CD8-positive, alpha-beta memory T cell (primary cell): ENCODE measurements around the gene TMEM80. TPM values are rescaled to one million over a fixed set of nuclear protein-coding genes. Genes with fewer than 3 reads are reported as not detected.

Source experiments
- CTCF ChIA-PET: fragments of 350-600 bp; sonication (Branson Sonifier 250); formaldehyde crosslinking; loops from one replicate; lab custom pipeline; 2021; ENCODE audit warnings: antibody characterized with exemption; lab: Charles Lee
- POLR2A ChIA-PET: fragments of 350-600 bp; sonication (Branson Sonifier 250); formaldehyde crosslinking; loops from one replicate; lab custom pipeline; 2021; ENCODE audit warnings: antibody characterized with exemption; lab: Charles Lee
- DNase-seq, 5 donors: peaks; one replicate each; pipeline versions ENCODE4 v3.0.0 to v3.0.0-alpha.2; 2020 to 2022; ENCODE audit warnings: mixed read lengths in 1 of 5
- H3K27ac ChIP-seq: one replicate; pipeline ENCODE4 v1.7.0; 2013; ENCODE audit warnings: low read depth, mild to moderate bottlenecking, low read length, moderate library complexity
- H3K27me3 ChIP-seq: 2 replicates; pipeline ENCODE4 v1.7.0; 2013; ENCODE audit warnings: low read length, mild to moderate bottlenecking; ENCODE audit not compliant: insufficient read depth, poor library complexity, severe bottlenecking
- H3K36me3 ChIP-seq: 2 replicates; pipeline ENCODE4 v1.7.0; 2013; ENCODE audit warnings: mild to moderate bottlenecking, low read length, moderate library complexity; ENCODE audit not compliant: insufficient read depth
- H3K4me1 ChIP-seq: 2 replicates; pipeline ENCODE4 v1.7.0; 2013; ENCODE audit warnings: mild to moderate bottlenecking, low read length, moderate library complexity; ENCODE audit not compliant: insufficient read depth
- H3K4me3 ChIP-seq: 2 replicates; pipeline ENCODE4 v1.7.0; 2013; ENCODE audit warnings: mild to moderate bottlenecking, low read length
- H3K9me3 ChIP-seq: 2 replicates; pipeline ENCODE4 v1.7.0; 2013; ENCODE audit warnings: mild to moderate bottlenecking, low read length
- H3K27ac Mint-ChIP-seq, 8 donors: one replicate each; pipeline ENCODE4 v1.8.0; 2020 to 2021; ENCODE audit warnings: mixed read lengths in 8 of 8, mild to moderate bottlenecking in 6 of 8, inconsistent platforms in 3 of 8, moderate library complexity in 3 of 8
- H3K27me3 Mint-ChIP-seq, 2 donors: one replicate each; pipeline ENCODE4 v1.8.0; 2020 to 2021; ENCODE audit warnings: mixed read lengths in 2 of 2, mild to moderate bottlenecking in 1 of 2, moderate library complexity in 1 of 2
- H3K36me3 Mint-ChIP-seq, 3 donors: one replicate each; pipeline ENCODE4 v1.8.0; 2020 to 2021; ENCODE audit warnings: mixed read lengths in 3 of 3, inconsistent platforms in 1 of 3, mild to moderate bottlenecking in 1 of 3
- H3K4me1 Mint-ChIP-seq, 3 donors: one replicate each; pipeline ENCODE4 v1.8.0; 2020 to 2021; ENCODE audit warnings: mixed read lengths in 3 of 3, inconsistent platforms in 1 of 3, mild to moderate bottlenecking in 1 of 3
- H3K4me3 Mint-ChIP-seq, 7 donors: one replicate each; pipeline ENCODE4 v1.8.0; 2020 to 2021; ENCODE audit warnings: mixed read lengths in 7 of 7, mild to moderate bottlenecking in 6 of 7, moderate library complexity in 4 of 7, inconsistent platforms in 2 of 7
- H3K9me3 Mint-ChIP-seq, 5 donors: one replicate each; pipeline ENCODE4 v1.8.0; 2020 to 2022; ENCODE audit warnings: mixed read lengths in 5 of 5, mild to moderate bottlenecking in 3 of 5, moderate library complexity in 2 of 5, inconsistent platforms in 1 of 5
- polyA plus RNA-seq: library from polyadenylated mRNA; unstranded; fragments of 300-500 nt; fragmentation: Illumina TruSeq; gene quantifications from one replicate; pipeline ENCODE4 v1.2.3, GENCODE V29; 2021
- total RNA-seq, 2 experiments: library from RNA; stranded (reverse); gene quantifications; one replicate each; pipeline ENCODE4 v1.2.3, GENCODE V29; 2021

TMEM80 gene
- total and polyA plus RNA-seq, 3 experiments from 2014 or later, result 10.3 to 27.8 (median 13.4) TPM

DNA sequence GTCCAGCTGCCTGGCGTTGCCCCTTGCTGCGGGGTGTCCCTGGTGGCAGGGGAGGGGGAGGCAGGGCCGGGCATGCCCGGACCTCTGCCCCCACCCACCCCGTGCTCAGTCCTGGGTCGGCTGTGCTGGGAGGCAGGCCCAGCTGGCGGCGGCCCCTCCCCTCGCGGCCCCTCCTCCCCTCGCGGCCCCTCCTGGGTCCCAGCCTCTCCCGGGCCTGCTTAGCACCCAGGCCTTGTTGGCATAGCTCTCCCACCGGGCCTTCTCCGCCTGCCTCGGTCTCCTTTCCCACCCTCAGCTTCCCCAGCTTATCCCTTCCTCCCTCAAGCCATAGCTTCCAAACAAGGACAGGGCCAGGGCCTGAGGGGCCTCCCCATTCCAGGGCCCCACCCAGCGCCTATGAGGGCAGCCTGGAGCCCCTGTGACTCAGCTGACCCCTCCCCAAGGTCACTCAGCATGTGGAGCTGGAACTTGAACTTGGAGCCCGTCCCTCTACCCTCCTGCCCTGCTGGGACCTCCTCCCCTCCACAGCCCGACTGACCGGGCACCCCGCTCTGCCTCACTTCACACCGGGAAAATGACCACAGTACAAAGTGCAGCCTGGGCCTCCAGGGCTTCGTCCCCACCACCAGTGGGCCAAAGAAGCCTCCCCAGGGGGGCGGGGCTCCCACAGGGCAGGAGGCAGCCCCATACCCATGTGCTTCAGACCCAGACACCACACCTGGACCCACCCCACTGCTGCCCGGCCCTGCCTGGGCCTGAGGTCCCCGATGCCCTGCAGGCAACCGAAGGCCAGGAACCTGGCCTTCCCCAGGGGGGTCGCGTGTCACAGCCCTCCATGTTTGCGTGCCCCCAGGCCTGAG lies 11.6 kb downstream of the TMEM80 start:
- Histone ChIP-seq H3K27ac (no peak overlapping the region), H3K36me3 (no peaks in the 10 kb centered on the region), H3K4me3 (no peak overlapping the region), H3K4me1 (no peaks in the 10 kb centered on the region), H3K27me3 (peaks cover 14% of the 10 kb centered on the region), H3K9me3 (no peaks in the 10 kb centered on the region)
- no peak for DNase-seq
- ChIA-PET CTCF (interaction anchor here (0.8 to 1.0 kb wide), 2 partner anchors 20 to 119 kb away, joined by 3 to 4 read pairs; no protein-coding TSS in a partner anchor), POLR2A (interaction anchor here (0.6 to 1.9 kb wide), 2 partner anchors 12 to 35 kb away, joined by 7 to 9 read pairs; partner anchors contain the start of genes DEAF1 and TMEM80)
- peaks cover 2 to 15% (median 4%) of the 10 kb centered on the region in 3 donors for H3K4me1 Mint-ChIP-seq
- no peak overlapping the region for H3K27ac Mint-ChIP-seq
- peak overlapping the region in 3 of 7 donors; percentile 20 to 25 (median 20) for H3K4me3 Mint-ChIP-seq
- H3K27me3 Mint-ChIP-seq, result peaks cover 10 to 26% of the 10 kb centered on the region in 2 donors
- no peaks in the 10 kb centered on the region for H3K9me3 Mint-ChIP-seq
- H3K36me3 Mint-ChIP-seq, result peaks cover 0 to 3% (median 0%) of the 10 kb centered on the region in 3 donors

DNA sequence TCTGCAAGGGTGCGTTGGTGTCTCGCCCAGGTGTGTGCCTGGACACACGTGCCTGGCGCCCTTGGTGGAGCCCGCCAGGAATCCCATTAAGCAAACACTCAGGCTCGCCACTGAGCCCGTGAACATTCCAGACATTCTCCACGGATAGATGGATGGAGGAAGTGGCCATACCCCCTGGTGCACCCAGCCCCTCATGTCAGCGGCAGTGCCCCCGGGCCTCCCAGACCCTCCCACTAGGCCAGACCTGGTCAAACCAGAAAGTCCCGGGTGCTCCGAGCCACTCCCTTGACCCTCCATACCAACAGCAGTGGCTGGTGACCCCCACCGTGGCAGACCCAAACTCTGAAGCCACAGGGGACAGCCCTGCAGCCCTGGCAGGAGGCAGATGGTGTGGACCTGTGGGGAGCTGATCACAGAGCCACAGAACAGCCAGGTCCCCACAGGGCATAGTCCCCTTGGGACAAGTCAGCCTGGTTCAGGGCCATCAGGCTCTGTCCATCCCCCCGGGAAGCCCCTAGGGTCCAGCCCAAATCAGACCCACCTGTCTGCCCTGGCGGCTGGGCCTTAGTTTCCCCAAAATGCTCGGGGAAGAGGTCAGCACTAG lies 12.3 kb downstream of the TMEM80 start:
- Histone ChIP-seq H3K27me3 (peaks cover 14% of the 10 kb centered on the region), H3K36me3 (no peaks in the 10 kb centered on the region), H3K4me3 (no peak overlapping the region), H3K27ac (no peak overlapping the region), H3K4me1 (no peaks in the 10 kb centered on the region), H3K9me3 (no peaks in the 10 kb centered on the region)
- Mint-ChIP-seq H3K9me3 (no peaks in the 10 kb centered on the region), H3K36me3 (peaks cover 0 to 3% (median 0%) of the 10 kb centered on the region in 3 donors), H3K4me3 (no peak overlapping the region), H3K4me1 (peaks cover 2 to 15% (median 4%) of the 10 kb centered on the region in 3 donors), H3K27ac (no peak overlapping the region), H3K27me3 (peaks cover 10 to 26% of the 10 kb centered on the region in 2 donors)
- no peak for DNase-seq
- CTCF ChIA-PET, result no interaction called here
- POLR2A ChIA-PET, result no interaction called here

DNA sequence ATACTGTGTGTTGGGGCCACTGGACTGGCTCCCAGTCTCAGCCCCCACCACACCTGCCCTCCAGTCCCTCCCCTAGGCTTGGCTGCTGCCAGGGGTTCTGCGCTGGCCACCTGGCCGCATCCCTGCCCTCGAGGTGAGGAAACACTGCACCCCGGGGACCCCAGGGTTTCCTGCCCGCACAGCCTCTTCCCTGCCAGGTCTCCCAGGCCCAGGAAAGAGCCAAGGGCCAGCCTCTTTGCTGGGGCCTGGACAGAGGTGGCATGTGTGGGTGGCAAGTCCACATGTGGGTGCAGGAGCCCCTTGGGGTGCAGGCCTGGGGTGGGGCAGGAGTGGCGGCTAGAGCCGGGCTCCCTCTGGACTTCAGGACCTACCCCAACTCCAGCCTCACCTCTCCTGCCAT lies 12.9 kb downstream of the TMEM80 start:
- DNase-seq, result no peak
- H3K36me3 Mint-ChIP-seq, result peaks cover 0 to 3% (median 0%) of the 10 kb centered on the region in 3 donors
- ChIA-PET POLR2A (no interaction called here), CTCF (no interaction called here)
- peaks cover 14% of the 10 kb centered on the region for H3K27me3 ChIP-seq
- no peaks in the 10 kb centered on the region for H3K9me3 Mint-ChIP-seq
- no peak overlapping the region for H3K27ac ChIP-seq
- peaks cover 2 to 15% (median 4%) of the 10 kb centered on the region in 3 donors for H3K4me1 Mint-ChIP-seq
- no peaks in the 10 kb centered on the region for H3K36me3 ChIP-seq
- H3K4me3 ChIP-seq, result no peak overlapping the region
- no peaks in the 10 kb centered on the region for H3K9me3 ChIP-seq
- H3K4me1 ChIP-seq, result no peaks in the 10 kb centered on the region
- peaks cover 12 to 26% of the 10 kb centered on the region in 2 donors for H3K27me3 Mint-ChIP-seq
- H3K4me3 Mint-ChIP-seq, result no peak overlapping the region
- H3K27ac Mint-ChIP-seq, result no peak overlapping the region

DNA sequence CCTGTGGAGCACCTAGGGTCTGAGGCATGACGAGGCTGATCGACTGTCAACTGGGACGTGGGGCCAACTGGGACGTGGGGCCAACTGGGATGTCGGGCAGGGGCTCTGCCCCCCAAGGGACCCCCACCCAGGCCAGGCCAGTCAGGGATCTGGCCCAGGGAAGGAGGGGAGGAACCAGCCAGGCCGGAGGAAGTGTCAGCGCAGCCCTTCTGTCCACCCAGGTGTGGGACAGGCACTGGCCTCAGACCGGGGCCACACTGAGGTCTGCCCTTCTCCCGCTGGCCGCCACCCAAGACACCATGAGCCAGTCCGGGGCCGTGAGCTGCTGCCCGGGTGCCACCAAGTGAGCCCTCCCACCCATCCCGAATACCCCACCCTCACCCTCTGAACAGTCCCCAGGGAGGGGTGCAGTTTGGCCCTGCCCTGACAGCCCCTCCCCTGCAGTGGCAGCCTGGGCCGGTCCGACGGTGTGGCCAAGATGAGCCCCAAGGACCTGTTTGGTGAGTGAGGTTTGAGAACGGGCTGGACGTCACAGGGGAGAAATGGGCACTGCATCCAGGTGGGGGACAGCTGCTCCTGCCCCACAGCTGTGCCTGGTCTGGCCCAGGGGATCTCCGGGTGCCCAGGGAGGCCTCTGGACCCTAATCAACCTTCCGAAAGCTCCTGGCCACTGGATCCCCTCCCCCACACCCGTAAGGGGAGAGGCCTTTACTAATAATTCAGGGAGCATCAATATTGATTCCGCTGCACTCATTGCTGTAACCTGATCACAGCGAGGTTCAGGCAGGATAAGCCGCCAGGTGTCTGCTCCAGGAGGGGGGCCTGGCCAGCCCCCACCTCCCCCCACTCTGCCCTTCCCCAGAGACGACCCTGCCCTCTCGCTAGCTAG lies 13.7 kb downstream of the TMEM80 start:
- no peak overlapping the region for H3K4me3 ChIP-seq
- peaks cover 14% of the 10 kb centered on the region for H3K27me3 ChIP-seq
- H3K36me3 Mint-ChIP-seq, result no peaks in the 10 kb centered on the region
- no peak overlapping the region for H3K4me3 Mint-ChIP-seq
- H3K9me3 ChIP-seq, result no peaks in the 10 kb centered on the region
- POLR2A ChIA-PET, result interaction anchor here (0.6 kb wide), 1 partner anchor 46 kb away, joined by 4 read pairs; no protein-coding TSS in a partner anchor
- CTCF ChIA-PET, result no interaction called here
- H3K36me3 ChIP-seq, result no peaks in the 10 kb centered on the region
- H3K4me1 Mint-ChIP-seq, result peaks cover 0 to 13% (median 0%) of the 10 kb centered on the region in 3 donors
- H3K27me3 Mint-ChIP-seq, result peaks cover 12 to 26% of the 10 kb centered on the region in 2 donors
- DNase-seq, result no peak
- H3K27ac ChIP-seq, result no peak overlapping the region
- H3K9me3 Mint-ChIP-seq, result no peaks in the 10 kb centered on the region
- H3K4me1 ChIP-seq, result no peaks in the 10 kb centered on the region
- H3K27ac Mint-ChIP-seq, result no peak overlapping the region

DNA sequence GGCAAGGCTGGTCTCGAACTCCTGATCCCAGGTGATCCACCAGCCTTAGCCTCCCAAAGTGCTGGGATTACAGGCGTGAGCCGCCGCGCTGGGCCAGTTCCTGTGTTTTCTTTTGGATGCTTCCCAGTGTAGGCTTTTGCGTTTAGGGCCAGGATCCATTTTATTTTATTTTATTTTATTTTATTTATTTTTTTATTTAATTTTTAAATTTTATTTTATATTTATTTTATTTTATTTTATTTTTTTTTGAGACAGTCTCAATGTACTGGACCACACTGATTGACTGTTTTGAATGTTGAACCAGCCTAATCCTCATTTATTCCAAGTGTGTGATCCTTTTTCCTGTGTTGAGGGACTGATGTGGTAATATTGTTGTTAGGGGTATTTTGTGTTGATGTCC lies 18.8 kb downstream of the TMEM80 start:
- Mint-ChIP-seq H3K4me1 (peaks cover 0 to 10% (median under 1%) of the 10 kb centered on the region in 3 donors), H3K36me3 (no peaks in the 10 kb centered on the region), H3K4me3 (peak overlapping the region in 1 of 7 donors; percentile 7), H3K27ac (no peak overlapping the region), H3K27me3 (peaks cover 19 to 29% of the 10 kb centered on the region in 2 donors), H3K9me3 (peaks cover 0 to 6% (median 0%) of the 10 kb centered on the region in 5 donors)
- no peaks in the 10 kb centered on the region for H3K9me3 ChIP-seq
- ChIA-PET CTCF (interaction anchor here (1.1 kb wide), 1 partner anchor 13 kb away, joined by 3 read pairs; no protein-coding TSS in a partner anchor), POLR2A (no interaction called here)
- H3K4me1 ChIP-seq, result no peaks in the 10 kb centered on the region
- no peak for DNase-seq
- no peak overlapping the region for H3K4me3 ChIP-seq
- no peaks in the 10 kb centered on the region for H3K36me3 ChIP-seq
- H3K27ac ChIP-seq, result no peak overlapping the region
- H3K27me3 ChIP-seq, result no peaks in the 10 kb centered on the region

DNA sequence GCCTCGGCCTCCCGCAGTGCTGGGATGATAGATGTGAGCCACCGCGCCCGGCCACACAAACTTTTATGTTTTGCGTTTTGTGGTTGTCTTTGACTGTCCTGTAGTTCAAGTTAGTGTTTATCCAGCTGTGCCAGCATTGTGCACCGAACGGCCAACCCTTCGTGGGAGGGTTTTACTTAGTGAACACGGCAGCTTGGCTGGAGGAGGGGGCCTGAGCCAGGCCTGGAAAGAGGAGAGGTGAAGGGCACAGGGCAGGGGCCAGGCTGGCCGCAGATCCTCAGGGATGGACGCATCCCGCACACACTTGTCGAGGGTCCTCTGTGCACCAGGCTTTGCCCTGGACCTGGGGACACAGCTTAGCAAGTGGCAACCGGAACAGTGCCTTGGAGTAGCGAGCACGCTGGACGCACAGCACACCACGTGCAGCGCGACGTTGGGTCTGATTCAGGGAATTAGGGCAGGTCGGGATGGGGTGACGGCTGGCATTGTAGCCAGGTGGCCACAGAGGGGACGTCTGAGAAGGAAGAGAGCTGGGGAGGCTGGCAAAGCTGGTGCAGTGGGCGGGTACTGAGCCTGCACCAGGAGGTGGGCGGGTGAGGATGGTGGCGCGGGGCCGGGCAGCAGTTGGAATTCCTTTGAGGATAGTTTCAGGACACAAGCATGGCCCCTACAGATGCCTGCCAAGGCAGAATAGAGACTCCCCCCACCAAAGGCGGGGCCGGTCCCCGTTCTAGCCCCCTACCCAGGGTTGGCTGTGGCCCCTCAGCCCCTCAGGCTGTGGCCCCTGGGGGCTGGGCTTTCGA lies 23.8 kb downstream of the TMEM80 start:
- Mint-ChIP-seq H3K27ac (peak overlapping the region in 2 of 8 donors; percentile 47 to 64), H3K36me3 (no peaks in the 10 kb centered on the region), H3K27me3 (peaks cover 14 to 34% of the 10 kb centered on the region in 2 donors), H3K4me3 (peak overlapping the region in 6 of 7 donors; percentile 29 to 81 (median 46)), H3K9me3 (peaks cover 0 to 6% (median 0%) of the 10 kb centered on the region in 5 donors), H3K4me1 (peaks cover 7 to 31% (median 11%) of the 10 kb centered on the region in 3 donors)
- Histone ChIP-seq H3K36me3 (no peaks in the 10 kb centered on the region), H3K27ac (no peak overlapping the region), H3K4me1 (peaks cover 21% of the 10 kb centered on the region), H3K27me3 (peaks cover 19% of the 10 kb centered on the region), H3K4me3 (no peak overlapping the region), H3K9me3 (no peaks in the 10 kb centered on the region)
- DNase-seq, result no peak
- CTCF ChIA-PET, result interaction anchor here (1.0 to 1.4 kb wide), 4 partner anchors 8 to 165 kb away, joined by 3 to 5 read pairs (median 3); partner anchors contain the start of gene TMEM80
- POLR2A ChIA-PET, result no interaction called here
